NK-92 treated with Interleukin-12 subunit alpha and Interleukin-12 subunit beta, amount 100 ng/mL, for 24 hours (cell line): ENCODE measurements around the gene PLCXD1.
"Not testable (repeated sequence)": the region's sequence is repeated elsewhere in the genome, so short reads cannot be mapped to it uniquely, and the experiment has no call there.

ENCODE experiments used
- DNase-seq: peaks from one replicate; lab custom pipeline; 2025; lab: John Stamatoyannopoulos, UW

PLCXD1 gene, protein sequence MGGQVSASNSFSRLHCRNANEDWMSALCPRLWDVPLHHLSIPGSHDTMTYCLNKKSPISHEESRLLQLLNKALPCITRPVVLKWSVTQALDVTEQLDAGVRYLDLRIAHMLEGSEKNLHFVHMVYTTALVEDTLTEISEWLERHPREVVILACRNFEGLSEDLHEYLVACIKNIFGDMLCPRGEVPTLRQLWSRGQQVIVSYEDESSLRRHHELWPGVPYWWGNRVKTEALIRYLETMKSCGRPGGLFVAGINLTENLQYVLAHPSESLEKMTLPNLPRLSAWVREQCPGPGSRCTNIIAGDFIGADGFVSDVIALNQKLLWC

DNA sequence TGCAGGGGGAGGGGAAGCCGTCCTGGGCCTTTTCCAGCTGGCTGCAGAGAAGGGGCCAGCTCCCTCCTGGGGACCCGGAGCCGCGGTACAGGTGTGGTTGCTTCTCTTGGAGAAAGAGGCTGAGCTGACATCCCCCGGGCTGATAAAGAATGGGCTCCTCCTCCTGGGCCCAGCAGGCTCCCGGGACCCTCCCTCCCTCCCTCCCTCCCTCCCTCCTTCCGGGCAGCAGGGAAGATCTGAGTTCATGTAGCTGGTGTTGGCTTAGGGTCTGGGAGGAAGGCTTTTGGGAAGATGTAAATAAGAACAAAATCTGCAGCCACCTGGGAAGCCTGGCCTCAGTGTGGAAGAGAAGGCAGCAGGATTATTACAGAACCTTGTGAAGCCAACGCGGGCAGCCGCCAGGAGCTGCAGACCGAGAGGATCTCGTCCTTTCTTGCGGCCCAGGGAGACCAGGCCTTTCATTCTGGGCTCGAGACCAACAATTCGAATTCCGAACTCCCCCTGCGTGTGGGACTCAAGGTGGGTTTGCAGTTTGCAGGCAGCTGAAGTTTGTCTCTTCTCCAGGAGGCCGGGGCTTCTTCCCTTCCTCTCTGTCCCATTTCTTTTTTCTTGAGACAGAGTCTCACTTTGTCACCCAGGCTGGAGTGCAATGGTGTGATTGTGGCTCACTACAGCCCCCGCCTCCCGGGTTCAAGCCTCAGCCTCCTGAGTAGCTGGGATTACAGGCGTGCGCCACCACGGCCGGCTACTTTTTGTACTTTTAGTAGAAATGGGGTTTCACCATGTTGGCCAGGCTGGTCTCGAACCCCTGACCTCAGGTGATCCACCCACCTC is at the start of gene PLCXD1:
TSS of gene PLCXD1 (plus strand) at position 216 of the 834 bp plus-strand sequence. CDS start 2,807 bp downstream, outside the sequence.
- no peak for DNase-seq

DNA sequence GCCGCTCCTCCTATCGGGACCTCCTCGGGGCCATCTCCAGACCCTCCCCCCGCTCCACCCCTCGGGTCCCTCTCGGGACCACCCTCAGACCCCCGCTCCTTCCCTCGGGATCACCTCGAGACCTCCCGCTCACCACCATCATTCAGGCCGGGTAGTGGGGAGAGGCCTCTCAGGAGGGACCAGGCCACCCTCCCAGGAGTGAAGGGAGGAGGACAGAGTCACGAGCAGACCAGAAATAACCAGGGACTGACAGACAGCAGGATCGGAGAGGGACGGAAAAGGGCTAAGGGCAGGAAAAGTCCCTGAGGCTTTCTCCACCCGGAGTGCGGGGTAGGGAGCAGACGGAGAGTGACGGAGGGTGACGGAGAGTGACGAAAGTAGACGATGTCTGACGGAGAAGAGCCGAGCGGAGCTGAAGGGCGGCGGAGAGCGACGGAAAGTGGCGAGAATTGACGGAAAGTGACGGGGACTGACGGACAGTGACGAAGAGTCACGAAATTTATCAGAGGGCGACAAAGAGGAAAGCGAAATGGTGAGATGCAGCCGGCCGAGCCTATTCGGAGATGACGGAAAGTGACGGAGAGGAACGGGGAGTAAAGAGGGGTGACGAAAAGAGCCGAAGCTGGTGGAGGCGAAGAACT is 49.4 kb upstream of the PLCXD1 start:
- not testable (repeated sequence) for DNase-seq

GRCh38 chrX:232278-232655 is 48.9 kb upstream of the PLCXD1 start:
- DNase-seq = not testable (repeated sequence)

DNA sequence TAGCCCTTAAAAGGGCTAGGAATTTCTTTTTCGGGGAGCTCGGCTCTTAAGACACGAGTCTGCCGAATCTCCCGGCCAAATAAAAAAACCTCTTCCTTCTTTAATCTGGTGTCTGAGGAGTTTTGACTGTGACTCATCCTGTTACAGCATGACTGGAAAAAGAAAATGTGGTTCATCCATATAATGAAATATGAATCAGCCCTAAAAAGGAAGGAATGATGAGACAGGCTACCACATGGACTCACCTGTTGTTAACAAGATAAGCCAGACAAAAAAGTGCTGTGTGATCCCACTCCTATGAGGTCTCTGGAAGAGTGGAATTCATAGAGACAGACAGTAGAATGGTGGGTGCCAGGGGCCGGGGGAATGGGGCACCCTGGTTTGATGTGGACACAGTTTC is 45.0 kb upstream of the PLCXD1 start:
- not testable (repeated sequence) for DNase-seq

GRCh38 chrX:250965-251364 is 30.2 kb upstream of the PLCXD1 start:
- no peak for DNase-seq

GRCh38 chrX:251396-252243 is 29.6 kb upstream of the PLCXD1 start:
- not testable (repeated sequence) for DNase-seq

DNA sequence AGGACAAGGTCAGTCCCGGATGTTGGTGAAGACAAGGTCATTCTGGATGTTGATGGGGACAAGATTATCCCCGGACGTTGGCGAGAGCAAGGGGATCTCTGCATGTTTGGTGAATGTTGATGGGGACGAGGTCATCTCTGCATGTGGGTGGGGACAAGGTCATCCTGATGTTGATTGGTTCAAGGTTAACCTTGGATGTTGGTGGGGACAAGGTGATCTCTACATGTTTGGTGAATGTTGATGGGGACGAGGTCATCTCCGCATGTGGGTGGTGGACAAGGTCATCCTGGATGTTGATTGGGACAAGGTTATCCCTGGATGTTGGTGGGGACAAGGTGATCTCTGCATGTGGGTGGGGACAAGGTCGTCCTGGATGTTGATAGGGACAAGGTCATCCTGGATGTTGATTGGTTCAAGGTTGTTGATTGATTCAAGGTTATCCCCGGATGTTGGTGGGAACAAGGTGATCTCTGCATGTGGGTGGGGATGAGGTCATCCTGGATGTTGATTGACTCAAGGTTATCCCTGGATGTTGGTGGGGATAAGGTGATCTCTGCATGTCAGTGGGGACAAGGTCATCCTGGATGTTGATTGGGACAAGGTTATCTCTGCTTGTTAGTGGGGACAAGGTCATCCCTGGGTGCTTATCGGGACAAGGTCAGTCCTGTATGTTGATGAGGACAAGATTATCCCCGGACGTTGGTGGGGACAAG is 28.8 kb upstream of the PLCXD1 start:
- no peak for DNase-seq

DNA sequence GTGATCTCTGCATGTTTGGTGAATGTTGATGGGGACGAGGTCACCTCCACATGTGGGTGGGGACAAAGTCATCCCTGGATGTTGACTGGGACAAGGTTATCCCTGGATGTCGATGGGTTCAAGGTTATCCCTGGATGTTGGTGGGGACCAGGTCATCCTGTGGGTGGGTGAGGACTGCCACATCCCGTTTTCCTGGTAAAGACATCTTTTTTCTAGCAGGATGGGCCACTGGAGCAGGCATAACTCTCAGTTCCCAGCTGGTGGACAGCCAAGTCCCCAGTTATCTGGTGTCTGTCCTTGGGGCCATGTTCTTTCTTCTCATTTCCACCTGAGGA is 28.3 kb upstream of the PLCXD1 start:
- no peak for DNase-seq

GRCh38 chrX:253451-254297 is 27.5 kb upstream of the PLCXD1 start:
- DNase-seq = no peak

- DNase-seq = no peak
Measured at GRCh38 chrX:254630-255215, 26.5 kb upstream of the PLCXD1 start.

GRCh38 chrX:255923-256331 is 25.3 kb upstream of the PLCXD1 start:
- no peak for DNase-seq

GRCh38 chrX:257054-257453 is 24.1 kb upstream of the PLCXD1 start:
- DNase-seq = not testable (repeated sequence)

DNA sequence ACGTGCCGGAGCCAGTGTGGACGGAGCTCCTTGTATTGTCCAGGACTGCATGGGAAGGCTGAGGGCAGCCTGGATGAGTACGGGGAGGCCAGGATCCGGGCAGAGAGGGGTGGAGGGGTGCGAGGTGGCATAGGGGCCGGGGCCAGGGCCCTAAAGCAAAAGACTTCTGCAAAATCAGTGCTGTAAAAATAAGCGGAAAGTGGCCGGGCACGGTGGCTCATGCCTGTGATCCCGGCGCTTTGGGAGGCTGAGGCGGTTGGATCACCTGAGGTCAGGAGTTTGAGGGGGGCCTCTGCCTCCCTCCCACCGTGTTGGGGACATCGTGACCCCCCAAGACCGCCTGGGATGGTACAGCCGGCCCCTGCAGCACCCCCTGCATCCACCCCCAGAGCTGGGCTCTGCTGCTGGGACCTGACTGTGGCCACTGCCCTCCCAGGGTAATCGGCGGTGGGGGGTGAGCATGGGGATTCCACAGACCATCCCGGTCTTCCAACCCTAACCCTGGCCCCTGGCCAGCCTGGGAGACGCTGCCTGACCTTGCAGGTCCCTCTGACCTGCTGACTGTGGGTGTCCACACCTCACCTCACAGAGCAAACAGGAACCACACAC is 23.4 kb upstream of the PLCXD1 start:
- no peak for DNase-seq

DNA sequence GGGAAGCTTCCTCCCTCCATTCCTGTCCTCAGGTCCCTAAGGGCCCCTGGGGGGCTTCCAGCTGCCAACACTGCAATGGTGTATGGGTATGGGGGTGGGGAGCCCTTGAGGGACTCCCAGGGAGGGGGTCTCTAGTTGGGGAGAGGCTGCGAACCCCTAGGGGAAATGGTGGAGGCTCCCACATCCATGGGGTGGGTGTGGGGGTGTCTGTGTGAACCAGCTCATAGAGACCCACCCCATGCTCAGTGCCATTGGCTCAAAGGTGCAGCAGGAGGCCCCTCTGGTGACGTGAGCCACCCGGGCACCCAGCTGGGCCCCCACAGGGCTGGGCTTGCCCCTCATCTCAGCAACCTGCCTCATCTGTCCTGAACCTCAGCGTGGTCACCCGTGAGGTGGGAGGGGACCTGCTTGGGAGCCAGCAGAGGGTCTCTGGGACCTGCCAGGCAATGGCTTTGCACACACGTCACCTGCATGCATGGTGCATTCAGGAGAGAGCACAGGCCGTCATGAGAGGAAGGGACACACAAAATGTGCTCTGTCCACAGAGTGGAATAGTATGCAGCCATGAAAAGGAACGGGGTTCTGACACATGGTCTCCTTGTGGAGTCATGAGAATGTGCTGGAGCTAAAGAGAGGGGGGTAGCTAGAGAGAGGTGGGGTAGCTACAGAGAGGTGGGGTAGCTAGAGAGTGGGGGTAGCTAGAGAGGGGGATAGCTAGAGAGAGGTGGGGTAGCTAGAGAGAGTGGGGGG is 22.7 kb upstream of the PLCXD1 start:
- DNase-seq = no peak

GRCh38 chrX:259692-260355 is 21.4 kb upstream of the PLCXD1 start:
- no peak for DNase-seq

DNA sequence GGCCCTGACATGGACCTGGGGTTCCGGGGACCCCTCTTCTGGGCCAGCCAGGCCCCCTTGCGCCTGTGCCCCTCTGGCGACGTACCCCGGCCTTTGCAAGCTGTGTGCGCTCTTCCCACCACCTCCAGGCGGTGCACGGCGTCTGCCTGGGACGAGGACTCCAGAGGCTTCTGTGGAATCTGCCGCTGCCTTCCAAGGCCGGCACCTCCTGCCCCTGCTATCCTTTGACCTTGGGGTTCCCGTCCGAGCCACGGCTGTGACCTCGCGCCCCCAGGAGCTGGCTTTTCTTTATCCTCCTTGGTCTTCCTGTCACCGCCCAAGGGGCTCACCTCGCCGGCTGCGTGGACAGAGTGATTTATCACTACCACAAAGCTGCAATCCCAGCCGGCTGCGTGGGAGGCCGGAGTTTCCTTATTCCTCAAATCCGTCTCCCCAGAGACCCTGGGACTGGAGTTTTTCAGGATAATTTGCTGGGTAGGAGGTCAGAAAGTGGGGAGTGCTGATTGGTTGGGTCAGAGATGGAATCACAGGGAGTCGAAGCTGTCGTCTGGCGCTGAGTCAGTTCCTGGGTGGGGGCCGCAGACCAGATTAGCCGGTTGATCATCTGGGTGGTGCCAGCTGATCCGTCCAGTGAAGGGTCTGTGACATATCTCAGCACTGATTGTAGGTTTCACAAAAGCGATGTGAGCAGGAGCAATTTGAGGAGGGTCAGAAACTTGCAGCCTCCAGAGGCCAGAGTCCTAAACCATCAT is 19.8 kb upstream of the PLCXD1 start:
- DNase-seq = no peak

- no peak for DNase-seq
Measured at GRCh38 chrX:261919-262352, 19.2 kb upstream of the PLCXD1 start.
